Ramos (cell line): ENCODE measurements around the gene ARHGAP6.
"Not testable (repeated sequence)": the region's sequence is repeated elsewhere in the genome, so short reads cannot be mapped to it uniquely, and the experiment has no call there.

Experiments
- in situ Hi-C: fragments of 300-500 bp; cut with MboI; formaldehyde crosslinking; loops from one replicate; pipeline ENCODE4 v1.14.3; 2022; ENCODE audit warnings: low sequenced_read_pairs; ENCODE audit not compliant: unreplicated experiment

Gene ARHGAP6

GRCh38 chrX:11273544-11273943 lies 392.2 kb downstream of the ARHGAP6 start:
- in situ Hi-C loops: no loop called here

- in situ Hi-C loops: no loop called here
These were observed 392.9 kb downstream of the ARHGAP6 start for GRCh38 chrX:11272863-11273262.

GRCh38 chrX:11272290-11272689 lies 393.4 kb downstream of the ARHGAP6 start:
- in situ Hi-C loops: no loop called here

- in situ Hi-C loops: no loop called here
These were observed 395.7 kb downstream of the ARHGAP6 start for GRCh38 chrX:11269996-11270395.

- in situ Hi-C loops: no loop called here
These were observed 396.7 kb downstream of the ARHGAP6 start for GRCh38 chrX:11269006-11269405.

- in situ Hi-C loops: no loop called here
These were observed 398.3 kb downstream of the ARHGAP6 start for GRCh38 chrX:11267425-11267824.

- in situ Hi-C loops: no loop called here
These were observed 399.1 kb downstream of the ARHGAP6 start for GRCh38 chrX:11266573-11267003.

GRCh38 chrX:11265352-11265751 lies 400.4 kb downstream of the ARHGAP6 start:
- in situ Hi-C loops: no loop called here

- in situ Hi-C loops: no loop called here
These were observed 400.8 kb downstream of the ARHGAP6 start for GRCh38 chrX:11264925-11265324.

- in situ Hi-C loops: no loop called here
These were observed 404.5 kb downstream of the ARHGAP6 start for GRCh38 chrX:11261260-11261659.

GRCh38 chrX:11259437-11259836 lies 406.3 kb downstream of the ARHGAP6 start:
- in situ Hi-C loops: no loop called here

GRCh38 chrX:11257711-11258110 lies 408.0 kb downstream of the ARHGAP6 start:
- in situ Hi-C loops: no loop called here

- in situ Hi-C loops: no loop called here
These were observed 408.4 kb downstream of the ARHGAP6 start for GRCh38 chrX:11257290-11257689.

GRCh38 chrX:11254417-11255109 lies 411.2 kb downstream of the ARHGAP6 start:
- in situ Hi-C loops: no loop called here

- in situ Hi-C loops: no loop called here
These were observed 421.1 kb downstream of the ARHGAP6 start for GRCh38 chrX:11244636-11245035.

- in situ Hi-C loops: no loop called here
These were observed 423.0 kb downstream of the ARHGAP6 start for GRCh38 chrX:11242704-11243103.

GRCh38 chrX:11241720-11242119 lies 424.0 kb downstream of the ARHGAP6 start:
- in situ Hi-C loops: no loop called here

- in situ Hi-C loops: no loop called here
These were observed 426.5 kb downstream of the ARHGAP6 start for GRCh38 chrX:11239230-11239629.

- in situ Hi-C loops: not testable (repeated sequence)
These were observed 430.3 kb downstream of the ARHGAP6 start for GRCh38 chrX:11235377-11235776.

GRCh38 chrX:11215191-11215921 lies 450.4 kb downstream of the ARHGAP6 start:
- in situ Hi-C loops: no loop called here

- in situ Hi-C loops: no loop called here
These were observed 451.2 kb downstream of the ARHGAP6 start for GRCh38 chrX:11214346-11215190.
